HCT116 (cell line): Measurements from ENCODE around the gene PRDM1.

ENCODE experiments used
- CEBPB ChIP-seq: IDR thresholded peaks from 2 replicates; pipeline ENCODE4 v1.6.1; 2012; ENCODE audit warnings: low read depth
- CTCF ChIP-seq, 3 experiments: fragments of 200-600 bp in 1 of 3; sonication (generic) in 1 of 3; IDR thresholded peaks in 2 of 3; conservative IDR thresholded peaks in 1 of 3; 2 replicates each; pipeline ENCODE4 v1.5.1; 2012 to 2017; ENCODE audit warnings: low read depth in 2 of 3, low read length in 2 of 3, antibody characterized with exemption in 1 of 3, borderline replicate concordance in 1 of 3, control low read depth in 1 of 3, mild to moderate bottlenecking in 1 of 3, mixed read lengths in 1 of 3, mixed run types in 1 of 3, moderate library complexity in 1 of 3; ENCODE audit not compliant: insufficient read depth in 1 of 3
- EZH2 ChIP-seq: fragments of 200-600 bp; sonication (generic); IDR thresholded peaks from 2 replicates; pipeline ENCODE4 v1.6.1; 2017; ENCODE audit warnings: antibody characterized with exemption, mixed run types
- JUND ChIP-seq: IDR thresholded peaks from 2 replicates; pipeline ENCODE4 v1.6.1; 2012
- MAX ChIP-seq: IDR thresholded peaks from 2 replicates; pipeline ENCODE4 v1.6.1; 2012
- POLR2A ChIP-seq: IDR thresholded peaks from 2 replicates; pipeline ENCODE4 v1.7.0; 2011; ENCODE audit warnings: borderline replicate concordance; ENCODE audit not compliant: insufficient read depth, insufficient read length; ENCODE audit errors: extremely low read depth
- POLR2AphosphoS5 ChIP-seq: IDR thresholded peaks from 2 replicates; pipeline ENCODE4 v1.6.1; 2011; ENCODE audit warnings: mild to moderate bottlenecking, low read depth, low read length, moderate library complexity
- SIN3A ChIP-seq: IDR thresholded peaks from 2 replicates; pipeline ENCODE4 v1.6.1; 2012; ENCODE audit warnings: low read depth
- TCF7L2 ChIP-seq: IDR thresholded peaks from 2 replicates; pipeline ENCODE4 v1.7.0; 2011; ENCODE audit warnings: borderline replicate concordance, inconsistent platforms; ENCODE audit not compliant: insufficient read depth, insufficient read length; ENCODE audit errors: extremely low read depth
- YY1 ChIP-seq: IDR thresholded peaks from 2 replicates; pipeline ENCODE4 v1.6.1; 2011; ENCODE audit warnings: low read length, low read depth, moderate library complexity, mild to moderate bottlenecking; ENCODE audit not compliant: insufficient replicate concordance; ENCODE audit errors: extremely low read depth

GRCh38 chr6:106114492-106114891 is 28.4 kb downstream of the PRDM1 start:
- no peak for TF ChIP-seq YY1
- no peak for TF ChIP-seq CTCF (IDR thresholded peaks at IDR 0.05 in 2 of 3, conservative IDR thresholded peaks at IDR 0.05 in 1 of 3; ENCODE audit: borderline replicate concordance in 1 of 3, insufficient read depth in 1 of 3, low read depth in 2 of 3, low read length in 2 of 3)
- TF ChIP-seq EZH2: no peak
- no peak for TF ChIP-seq CEBPB
- no peak for TF ChIP-seq POLR2AphosphoS5
- no peak for TF ChIP-seq SIN3A
- TF ChIP-seq POLR2A: no peak
- TF ChIP-seq TCF7L2: no peak
- no peak for TF ChIP-seq JUND
- TF ChIP-seq MAX: no peak
